ENCODE measurements around the gene BDKRB2.

BDKRB2 gene

DNA sequence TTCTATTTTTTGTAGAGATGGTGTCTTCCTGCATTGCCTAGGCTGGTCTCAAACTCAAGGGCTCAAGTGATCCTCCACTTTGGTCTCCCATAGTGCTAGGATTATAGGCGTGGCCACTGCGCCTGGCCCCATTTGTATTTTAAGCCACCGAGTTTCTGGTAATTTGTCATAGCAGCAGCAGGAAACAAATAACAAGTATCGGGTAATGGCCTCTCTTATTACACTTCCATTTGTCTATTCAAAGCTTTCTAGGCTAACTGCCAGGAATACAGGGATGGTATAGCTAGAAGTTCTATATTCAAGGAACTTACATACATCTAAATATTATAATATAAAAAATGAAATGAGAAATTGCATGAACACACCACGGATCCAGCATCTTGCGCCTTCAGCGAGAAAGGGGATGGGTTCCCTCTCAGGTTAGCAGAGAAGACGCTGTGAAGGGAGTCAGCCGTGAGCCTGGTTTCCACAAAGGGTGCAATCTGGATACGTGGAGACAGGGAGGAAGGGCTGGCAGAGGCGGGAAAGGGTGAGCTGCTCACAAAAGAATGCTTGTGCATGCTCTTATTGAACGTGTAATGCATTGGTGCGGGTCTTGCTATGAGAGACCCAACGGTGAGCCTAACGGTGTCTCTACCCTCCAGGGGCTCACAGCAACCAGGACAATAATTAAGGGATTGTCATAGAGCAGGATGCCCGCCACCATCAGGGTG, 60.9 kb downstream of the BDKRB2 start:
- no peak for DNase-seq (ENCODE audit: low read depth in 1 of 2, low spot score in 1 of 2)
- Histone ChIP-seq H3K27me3 (ENCODE audit: insufficient read depth, poor library complexity, severe bottlenecking) (no peaks in the 10 kb centered on the region), H3K4me3 (replicated peaks; ENCODE audit: insufficient read depth, low read length) (no peak overlapping the region), H3K27ac (replicated peaks) (no peak overlapping the region)
- TF ChIP-seq SPI1 (IDR thresholded peaks at IDR 0.05; ENCODE audit: borderline replicate concordance, low read depth) (no peak), GABPA (IDR thresholded peaks at IDR 0.05; ENCODE audit: low read depth) (no peak), POLR2AphosphoS5 (IDR thresholded peaks at IDR 0.05; ENCODE audit: low read depth) (no peak)
- TF ChIP-seq, protein P1, sequence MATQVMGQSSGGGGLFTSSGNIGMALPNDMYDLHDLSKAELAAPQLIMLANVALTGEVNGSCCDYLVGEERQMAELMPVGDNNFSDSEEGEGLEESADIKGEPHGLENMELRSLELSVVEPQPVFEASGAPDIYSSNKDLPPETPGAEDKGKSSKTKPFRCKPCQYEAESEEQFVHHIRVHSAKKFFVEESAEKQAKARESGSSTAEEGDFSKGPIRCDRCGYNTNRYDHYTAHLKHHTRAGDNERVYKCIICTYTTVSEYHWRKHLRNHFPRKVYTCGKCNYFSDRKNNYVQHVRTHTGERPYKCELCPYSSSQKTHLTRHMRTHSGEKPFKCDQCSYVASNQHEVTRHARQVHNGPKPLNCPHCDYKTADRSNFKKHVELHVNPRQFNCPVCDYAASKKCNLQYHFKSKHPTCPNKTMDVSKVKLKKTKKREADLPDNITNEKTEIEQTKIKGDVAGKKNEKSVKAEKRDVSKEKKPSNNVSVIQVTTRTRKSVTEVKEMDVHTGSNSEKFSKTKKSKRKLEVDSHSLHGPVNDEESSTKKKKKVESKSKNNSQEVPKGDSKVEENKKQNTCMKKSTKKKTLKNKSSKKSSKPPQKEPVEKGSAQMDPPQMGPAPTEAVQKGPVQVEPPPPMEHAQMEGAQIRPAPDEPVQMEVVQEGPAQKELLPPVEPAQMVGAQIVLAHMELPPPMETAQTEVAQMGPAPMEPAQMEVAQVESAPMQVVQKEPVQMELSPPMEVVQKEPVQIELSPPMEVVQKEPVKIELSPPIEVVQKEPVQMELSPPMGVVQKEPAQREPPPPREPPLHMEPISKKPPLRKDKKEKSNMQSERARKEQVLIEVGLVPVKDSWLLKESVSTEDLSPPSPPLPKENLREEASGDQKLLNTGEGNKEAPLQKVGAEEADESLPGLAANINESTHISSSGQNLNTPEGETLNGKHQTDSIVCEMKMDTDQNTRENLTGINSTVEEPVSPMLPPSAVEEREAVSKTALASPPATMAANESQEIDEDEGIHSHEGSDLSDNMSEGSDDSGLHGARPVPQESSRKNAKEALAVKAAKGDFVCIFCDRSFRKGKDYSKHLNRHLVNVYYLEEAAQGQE (IDR thresholded peaks at IDR 0.05; ENCODE audit: insufficient replicate concordance, low read depth), result no peak
- TF ChIP-seq, protein P2, sequence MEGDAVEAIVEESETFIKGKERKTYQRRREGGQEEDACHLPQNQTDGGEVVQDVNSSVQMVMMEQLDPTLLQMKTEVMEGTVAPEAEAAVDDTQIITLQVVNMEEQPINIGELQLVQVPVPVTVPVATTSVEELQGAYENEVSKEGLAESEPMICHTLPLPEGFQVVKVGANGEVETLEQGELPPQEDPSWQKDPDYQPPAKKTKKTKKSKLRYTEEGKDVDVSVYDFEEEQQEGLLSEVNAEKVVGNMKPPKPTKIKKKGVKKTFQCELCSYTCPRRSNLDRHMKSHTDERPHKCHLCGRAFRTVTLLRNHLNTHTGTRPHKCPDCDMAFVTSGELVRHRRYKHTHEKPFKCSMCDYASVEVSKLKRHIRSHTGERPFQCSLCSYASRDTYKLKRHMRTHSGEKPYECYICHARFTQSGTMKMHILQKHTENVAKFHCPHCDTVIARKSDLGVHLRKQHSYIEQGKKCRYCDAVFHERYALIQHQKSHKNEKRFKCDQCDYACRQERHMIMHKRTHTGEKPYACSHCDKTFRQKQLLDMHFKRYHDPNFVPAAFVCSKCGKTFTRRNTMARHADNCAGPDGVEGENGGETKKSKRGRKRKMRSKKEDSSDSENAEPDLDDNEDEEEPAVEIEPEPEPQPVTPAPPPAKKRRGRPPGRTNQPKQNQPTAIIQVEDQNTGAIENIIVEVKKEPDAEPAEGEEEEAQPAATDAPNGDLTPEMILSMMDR (IDR thresholded peaks at IDR 0.05; ENCODE audit: insufficient read depth, low read length), result no peak

DNA sequence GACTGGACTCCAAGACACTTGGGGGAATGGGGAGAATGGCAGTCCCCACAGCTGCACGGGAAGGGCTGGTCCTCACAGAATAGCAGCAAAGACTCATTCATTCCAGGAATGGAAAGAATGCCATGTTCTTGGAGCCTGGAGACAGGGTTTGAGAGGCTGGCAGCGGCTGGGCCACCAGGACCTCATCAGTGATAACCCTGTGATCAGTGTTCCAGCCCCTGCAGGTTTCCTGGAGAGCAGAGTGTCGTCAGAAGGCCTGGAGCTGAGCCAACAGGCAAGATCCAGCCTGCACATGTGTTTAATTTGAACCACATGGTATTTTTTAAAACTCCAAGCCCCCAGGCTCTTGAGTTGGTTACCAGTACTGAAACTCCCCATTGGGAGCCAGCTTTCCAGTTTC, 62.7 kb downstream of the BDKRB2 start:
- no peak for DNase-seq (ENCODE audit: low read depth in 1 of 2, low spot score in 1 of 2)
- Histone ChIP-seq H3K27me3 (ENCODE audit: insufficient read depth, poor library complexity, severe bottlenecking) (no peaks in the 10 kb centered on the region), H3K27ac (replicated peaks) (no peak overlapping the region), H3K4me3 (replicated peaks; ENCODE audit: insufficient read depth, low read length) (no peak overlapping the region)
- TF ChIP-seq POLR2AphosphoS5 (IDR thresholded peaks at IDR 0.05; ENCODE audit: low read depth) (no peak), GABPA (IDR thresholded peaks at IDR 0.05; ENCODE audit: low read depth) (no peak), SPI1 (IDR thresholded peaks at IDR 0.05; ENCODE audit: borderline replicate concordance, low read depth) (no peak)
- TF ChIP-seq, protein P2 (IDR thresholded peaks at IDR 0.05; ENCODE audit: insufficient read depth, low read length), result no peak
- TF ChIP-seq, protein P1 (IDR thresholded peaks at IDR 0.05; ENCODE audit: insufficient replicate concordance, low read depth), result no peak

GRCh38 chr14:96267916-96268315, 63.3 kb downstream of the BDKRB2 start:
- Histone ChIP-seq H3K4me3 (replicated peaks; ENCODE audit: insufficient read depth, low read length) (no peak overlapping the region), H3K27ac (replicated peaks) (no peak overlapping the region), H3K27me3 (ENCODE audit: insufficient read depth, poor library complexity, severe bottlenecking) (no peaks in the 10 kb centered on the region)
- TF ChIP-seq, protein P1 (IDR thresholded peaks at IDR 0.05; ENCODE audit: insufficient replicate concordance, low read depth), result no peak
- TF ChIP-seq GABPA (IDR thresholded peaks at IDR 0.05; ENCODE audit: low read depth) (no peak), SPI1 (IDR thresholded peaks at IDR 0.05; ENCODE audit: borderline replicate concordance, low read depth) (no peak), POLR2AphosphoS5 (IDR thresholded peaks at IDR 0.05; ENCODE audit: low read depth) (no peak)
- TF ChIP-seq, protein P2 (IDR thresholded peaks at IDR 0.05; ENCODE audit: insufficient read depth, low read length), result no peak
- no peak for DNase-seq (ENCODE audit: low read depth in 1 of 2, low spot score in 1 of 2)
